ENCODE measurements around the gene STRAP.

DNA sequence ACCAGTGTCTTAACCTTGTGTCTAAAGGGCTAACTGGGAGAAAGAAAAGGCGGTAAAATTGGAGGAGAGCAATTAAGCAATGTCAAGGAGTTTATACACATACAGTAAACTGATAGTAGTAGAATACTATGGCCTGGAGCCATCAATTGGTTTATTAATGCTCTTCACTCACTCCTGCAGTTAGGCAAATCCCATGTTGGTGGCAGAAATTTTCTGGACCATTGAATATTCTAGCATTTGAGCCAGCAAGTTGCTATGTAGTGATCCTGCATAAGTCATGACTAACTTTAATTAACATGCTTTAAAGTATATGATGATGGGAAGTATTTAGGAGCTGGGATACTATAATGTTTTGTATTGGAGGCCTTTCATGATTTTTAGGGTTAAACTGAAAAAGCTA lies 14.7 kb downstream of the STRAP start:
- TF ChIP-seq, protein P1, sequence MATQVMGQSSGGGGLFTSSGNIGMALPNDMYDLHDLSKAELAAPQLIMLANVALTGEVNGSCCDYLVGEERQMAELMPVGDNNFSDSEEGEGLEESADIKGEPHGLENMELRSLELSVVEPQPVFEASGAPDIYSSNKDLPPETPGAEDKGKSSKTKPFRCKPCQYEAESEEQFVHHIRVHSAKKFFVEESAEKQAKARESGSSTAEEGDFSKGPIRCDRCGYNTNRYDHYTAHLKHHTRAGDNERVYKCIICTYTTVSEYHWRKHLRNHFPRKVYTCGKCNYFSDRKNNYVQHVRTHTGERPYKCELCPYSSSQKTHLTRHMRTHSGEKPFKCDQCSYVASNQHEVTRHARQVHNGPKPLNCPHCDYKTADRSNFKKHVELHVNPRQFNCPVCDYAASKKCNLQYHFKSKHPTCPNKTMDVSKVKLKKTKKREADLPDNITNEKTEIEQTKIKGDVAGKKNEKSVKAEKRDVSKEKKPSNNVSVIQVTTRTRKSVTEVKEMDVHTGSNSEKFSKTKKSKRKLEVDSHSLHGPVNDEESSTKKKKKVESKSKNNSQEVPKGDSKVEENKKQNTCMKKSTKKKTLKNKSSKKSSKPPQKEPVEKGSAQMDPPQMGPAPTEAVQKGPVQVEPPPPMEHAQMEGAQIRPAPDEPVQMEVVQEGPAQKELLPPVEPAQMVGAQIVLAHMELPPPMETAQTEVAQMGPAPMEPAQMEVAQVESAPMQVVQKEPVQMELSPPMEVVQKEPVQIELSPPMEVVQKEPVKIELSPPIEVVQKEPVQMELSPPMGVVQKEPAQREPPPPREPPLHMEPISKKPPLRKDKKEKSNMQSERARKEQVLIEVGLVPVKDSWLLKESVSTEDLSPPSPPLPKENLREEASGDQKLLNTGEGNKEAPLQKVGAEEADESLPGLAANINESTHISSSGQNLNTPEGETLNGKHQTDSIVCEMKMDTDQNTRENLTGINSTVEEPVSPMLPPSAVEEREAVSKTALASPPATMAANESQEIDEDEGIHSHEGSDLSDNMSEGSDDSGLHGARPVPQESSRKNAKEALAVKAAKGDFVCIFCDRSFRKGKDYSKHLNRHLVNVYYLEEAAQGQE (IDR thresholded peaks at IDR 0.05; ENCODE audit: low read depth, low read length): no peak
- no peak for TF ChIP-seq POLR2AphosphoS5 (IDR thresholded peaks at IDR 0.05; ENCODE audit: low read depth, low read length)
- TF ChIP-seq, protein P2, sequence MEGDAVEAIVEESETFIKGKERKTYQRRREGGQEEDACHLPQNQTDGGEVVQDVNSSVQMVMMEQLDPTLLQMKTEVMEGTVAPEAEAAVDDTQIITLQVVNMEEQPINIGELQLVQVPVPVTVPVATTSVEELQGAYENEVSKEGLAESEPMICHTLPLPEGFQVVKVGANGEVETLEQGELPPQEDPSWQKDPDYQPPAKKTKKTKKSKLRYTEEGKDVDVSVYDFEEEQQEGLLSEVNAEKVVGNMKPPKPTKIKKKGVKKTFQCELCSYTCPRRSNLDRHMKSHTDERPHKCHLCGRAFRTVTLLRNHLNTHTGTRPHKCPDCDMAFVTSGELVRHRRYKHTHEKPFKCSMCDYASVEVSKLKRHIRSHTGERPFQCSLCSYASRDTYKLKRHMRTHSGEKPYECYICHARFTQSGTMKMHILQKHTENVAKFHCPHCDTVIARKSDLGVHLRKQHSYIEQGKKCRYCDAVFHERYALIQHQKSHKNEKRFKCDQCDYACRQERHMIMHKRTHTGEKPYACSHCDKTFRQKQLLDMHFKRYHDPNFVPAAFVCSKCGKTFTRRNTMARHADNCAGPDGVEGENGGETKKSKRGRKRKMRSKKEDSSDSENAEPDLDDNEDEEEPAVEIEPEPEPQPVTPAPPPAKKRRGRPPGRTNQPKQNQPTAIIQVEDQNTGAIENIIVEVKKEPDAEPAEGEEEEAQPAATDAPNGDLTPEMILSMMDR (IDR thresholded peaks at IDR 0.05): no peak
- TF ChIP-seq GATA2 (CRISPR knock-in tag; IDR thresholded peaks at IDR 0.05): no peak

Measured in SK-N-SH (cell line).